NCI-H2107 treated with DMSO at 0.1 percent for 48 hours (cell line): ENCODE measurements around the gene NR3C2.

Source experiments
- DNase-seq: peaks from one replicate; lab custom pipeline; 2025; ENCODE audit not compliant: unreplicated experiment; lab: John Stamatoyannopoulos, UW

The NR3C2 gene

GRCh38 chr4:148435654-148436406 is 6.4 kb downstream of the NR3C2 start:
- DNase-seq, result no peak

- no peak for DNase-seq
These were observed 8.0 kb downstream of the NR3C2 start for GRCh38 chr4:148434075-148434773.

DNA sequence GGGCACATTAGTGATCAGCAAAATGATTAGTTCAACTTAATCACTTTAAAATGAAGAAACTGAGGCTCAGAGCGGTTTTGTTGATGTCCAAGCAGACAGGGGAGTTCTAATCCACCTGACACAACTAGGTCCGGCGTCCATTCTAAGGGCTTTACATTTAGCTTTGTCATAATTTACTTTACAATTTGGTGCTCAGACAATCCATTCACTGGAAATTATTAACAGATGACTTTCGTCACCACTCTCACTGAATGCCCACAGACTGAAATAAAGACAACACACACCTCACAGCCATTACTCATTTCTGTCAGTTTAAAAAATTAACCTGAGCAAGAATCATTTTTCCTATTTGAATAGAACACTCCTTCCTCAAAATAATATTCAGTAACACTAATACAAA is 10.8 kb downstream of the NR3C2 start:
- no peak for DNase-seq

- no peak for DNase-seq
These were observed 11.4 kb downstream of the NR3C2 start for GRCh38 chr4:148430854-148431253.

DNA sequence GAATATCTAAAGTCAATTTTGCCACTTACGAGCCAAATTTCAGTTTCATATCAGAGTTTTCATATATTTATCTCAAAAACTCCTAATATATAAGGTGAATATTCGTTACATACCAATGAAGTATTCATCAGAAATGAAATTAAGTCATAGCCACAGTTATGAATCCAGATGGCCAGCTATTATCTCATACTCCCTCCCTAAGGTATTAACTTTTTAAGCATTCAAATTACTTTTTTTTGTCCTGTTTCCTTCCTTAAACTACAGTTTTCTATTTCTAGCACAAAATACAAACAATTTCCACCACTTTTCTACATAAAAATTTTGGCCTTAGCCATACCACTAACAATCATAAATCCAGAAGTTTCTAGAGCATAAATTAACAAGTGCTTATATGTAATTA is 13.0 kb downstream of the NR3C2 start:
- no peak for DNase-seq

- no peak for DNase-seq
These were observed 15.6 kb downstream of the NR3C2 start for GRCh38 chr4:148426643-148427042.

- DNase-seq, result no peak
These were observed 16.7 kb downstream of the NR3C2 start for GRCh38 chr4:148425327-148426110.

DNA sequence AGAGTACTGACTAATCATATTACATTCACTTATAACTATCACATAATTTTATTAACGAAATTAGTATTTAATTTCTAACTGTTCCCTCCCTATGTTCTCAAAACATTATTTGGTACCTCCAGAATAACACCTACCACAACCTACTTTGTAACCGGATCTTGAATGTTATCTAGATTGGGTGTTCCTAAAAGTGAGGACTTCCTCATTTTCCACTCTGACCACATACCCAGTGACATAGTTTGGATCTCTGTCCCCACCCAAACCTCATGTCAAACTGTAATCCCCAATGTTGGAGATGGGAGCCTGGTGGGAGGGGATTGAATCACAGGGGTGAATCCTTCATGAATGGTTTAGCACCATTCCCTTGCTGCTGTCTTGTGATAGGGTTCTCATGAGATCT is 21.8 kb downstream of the NR3C2 start:
- no peak for DNase-seq

- no peak for DNase-seq
These were observed 26.7 kb downstream of the NR3C2 start for GRCh38 chr4:148415500-148415899.

GRCh38 chr4:148412460-148412994 is 29.7 kb downstream of the NR3C2 start:
- DNase-seq, result no peak

- no peak for DNase-seq
These were observed 36.9 kb downstream of the NR3C2 start for GRCh38 chr4:148405161-148405893.

DNA sequence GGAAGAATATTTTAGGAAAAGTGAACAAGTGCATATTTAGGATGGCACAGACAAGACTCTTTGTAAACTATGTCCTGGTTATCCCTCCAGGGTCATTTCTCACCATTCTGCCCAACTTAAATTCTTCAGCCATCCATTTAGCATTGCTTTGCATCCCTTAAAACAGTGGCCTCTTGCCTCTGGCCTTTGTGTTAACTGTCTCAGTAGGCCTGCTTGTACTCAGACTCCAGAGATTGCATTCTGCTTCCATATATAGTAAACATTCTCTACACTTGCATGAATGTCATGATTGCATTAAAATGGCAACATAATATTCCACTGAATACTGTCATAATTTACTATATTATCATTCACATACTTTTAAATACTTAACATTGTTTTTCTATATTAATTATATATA is 43.2 kb downstream of the NR3C2 start:
- no peak for DNase-seq

- DNase-seq, result no peak
These were observed 44.4 kb downstream of the NR3C2 start for GRCh38 chr4:148397771-148398170.

DNA sequence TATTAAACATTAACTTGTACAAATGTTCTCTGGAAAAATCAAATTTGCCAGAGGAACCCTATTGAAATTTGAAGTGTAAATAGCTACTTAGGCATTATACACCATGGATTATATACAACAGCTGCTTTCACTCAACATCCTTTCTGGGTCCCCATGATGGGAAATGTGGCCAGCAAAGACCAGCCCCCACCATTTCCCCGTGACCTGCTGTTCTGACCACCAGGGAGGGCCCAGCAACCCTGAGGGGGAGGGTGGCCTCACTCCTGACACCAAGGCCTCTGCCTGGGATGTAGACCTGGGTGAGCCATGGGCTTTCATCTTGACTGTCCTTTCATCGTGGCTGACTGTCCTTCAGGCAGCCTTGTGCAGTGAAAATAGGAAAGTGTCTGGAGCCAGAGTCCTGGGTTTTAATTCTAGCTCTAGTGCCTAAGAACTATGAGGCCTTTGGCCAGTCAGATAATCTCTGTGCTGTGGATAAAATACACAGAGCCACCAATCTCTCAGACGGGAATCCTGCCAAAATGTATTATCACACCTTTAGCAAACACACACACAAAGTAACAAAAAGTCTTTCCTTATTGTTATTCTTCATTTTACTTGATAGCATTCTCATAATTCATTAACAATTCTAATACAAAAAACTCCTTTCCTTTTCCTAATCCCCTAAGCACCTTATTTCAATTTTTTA is 45.1 kb downstream of the NR3C2 start:
- DNase-seq, result no peak

- no peak for DNase-seq
These were observed 46.4 kb downstream of the NR3C2 start for GRCh38 chr4:148395771-148396170.

DNA sequence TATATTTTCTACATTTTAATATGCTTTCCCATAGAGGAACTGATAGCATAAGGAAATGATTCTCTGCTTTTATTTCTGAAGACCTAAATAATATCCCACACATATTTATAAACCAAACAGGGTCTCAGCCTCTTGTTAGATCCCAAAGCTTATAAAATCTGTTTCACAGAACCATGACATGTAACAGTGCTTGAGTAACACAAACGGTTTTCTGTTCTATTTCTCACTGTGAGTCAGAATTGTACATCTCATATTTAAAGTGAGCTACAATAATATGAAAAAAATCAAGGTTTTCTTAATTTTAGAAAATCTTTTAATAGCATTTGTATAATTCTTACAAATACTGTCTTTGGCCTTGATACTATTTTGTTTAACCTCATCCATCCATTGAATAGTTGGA is 51.2 kb downstream of the NR3C2 start:
- no peak for DNase-seq

DNA sequence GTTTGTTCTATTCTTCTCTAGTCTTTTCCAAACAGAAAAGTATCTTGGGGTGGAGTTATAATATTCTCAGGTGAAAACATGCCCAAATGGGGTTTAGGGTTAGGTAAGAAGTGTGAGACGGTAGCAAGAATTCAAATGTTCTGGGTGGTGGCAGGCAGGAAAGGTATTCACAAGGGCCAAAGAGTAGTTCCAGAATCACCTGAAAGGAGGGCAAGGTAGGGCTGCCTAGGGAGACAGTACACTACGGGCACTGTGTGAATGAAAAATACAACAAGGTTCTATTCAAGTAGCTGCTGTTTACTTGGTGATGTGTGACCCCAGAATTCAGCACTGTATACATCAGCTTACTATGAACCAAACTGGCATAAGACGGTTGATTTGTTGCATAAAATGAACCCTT is 51.9 kb downstream of the NR3C2 start:
- DNase-seq, result no peak

DNA sequence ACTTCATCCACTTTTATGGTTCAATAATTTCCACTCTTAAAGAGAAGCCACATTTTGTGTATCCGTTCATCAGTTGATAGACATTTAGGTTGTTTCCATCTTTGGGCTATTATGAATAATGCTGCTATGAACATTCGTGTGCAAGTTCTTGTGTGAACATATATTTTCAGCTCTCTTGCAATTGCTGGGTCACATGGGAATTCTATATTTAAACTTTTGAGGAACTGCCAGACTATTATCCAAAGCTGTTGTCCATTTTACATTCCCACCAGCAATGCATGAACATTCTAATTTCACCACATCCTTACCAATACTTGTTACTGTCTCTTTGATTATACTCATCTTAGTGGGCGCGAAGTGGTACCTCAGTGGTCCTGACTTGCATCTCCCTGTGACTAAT is 61.9 kb downstream of the NR3C2 start:
- DNase-seq, result no peak

DNA sequence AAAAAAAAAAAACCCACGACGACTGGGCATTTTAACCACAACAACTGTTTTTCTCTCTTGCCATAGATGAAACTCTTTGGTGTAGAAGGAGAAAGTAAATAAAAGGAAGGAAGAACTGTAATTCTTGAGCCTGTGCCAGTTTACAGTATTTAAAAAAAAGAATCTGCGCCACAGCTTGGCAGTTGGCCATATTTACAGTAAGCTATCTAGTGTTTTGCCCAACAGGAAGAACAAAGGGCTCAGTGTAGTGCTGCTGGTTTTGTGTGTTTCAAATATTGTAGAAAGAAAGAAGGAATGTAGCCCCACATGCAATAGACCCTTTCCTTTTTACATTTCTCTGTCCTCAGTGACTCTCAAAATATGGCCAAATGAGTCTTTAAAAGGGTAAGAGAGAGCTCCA is 66.1 kb downstream of the NR3C2 start:
- peak; percentile 2 for DNase-seq

GRCh38 chr4:148375584-148375983 is 66.6 kb downstream of the NR3C2 start:
- no peak for DNase-seq
